Skin epidermis (tissue), 12 donors: ENCODE data around the gene LTBP1.
"Not testable (repeated sequence)": the region's sequence is repeated elsewhere in the genome, so short reads cannot be mapped to it uniquely, and the experiment has no call there.

Source experiments
- H3K27ac ChIP-seq, 21 experiments: fragments of 200-600 bp; sonication (generic) in 11 of 21; one replicate each; pipeline ENCODE4 v1.5.0; 2020; ENCODE audit warnings: mild to moderate bottlenecking in 3 of 21, inconsistent platforms in 2 of 21, moderate library complexity in 2 of 21
- H3K4me3 ChIP-seq, 7 experiments: fragments of 200-600 bp; sonication (generic) in 2 of 7; one replicate each; pipeline ENCODE4 v1.5.0; 2020; ENCODE audit warnings: inconsistent platforms in 2 of 7, mild to moderate bottlenecking in 2 of 7, moderate library complexity in 1 of 7

The LTBP1 gene

DNA sequence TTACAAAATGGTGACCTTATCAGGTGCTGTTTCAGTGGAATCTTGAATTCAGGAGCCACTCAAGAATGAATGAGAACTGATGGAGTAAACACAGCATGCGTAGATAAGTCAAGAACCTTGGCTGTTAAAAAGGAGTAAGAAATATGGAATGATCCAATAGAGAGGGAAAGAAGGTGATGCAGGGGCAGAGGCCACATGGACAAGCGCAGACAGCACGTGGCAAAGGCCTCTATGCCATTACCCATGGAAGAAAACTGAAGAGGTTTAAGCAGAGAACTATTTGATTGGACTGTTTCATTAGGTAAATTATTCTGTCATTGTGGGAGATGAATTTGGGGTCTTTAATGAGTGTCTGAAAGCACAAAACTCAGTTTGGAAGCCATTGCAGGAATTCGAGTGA lies 387.3 kb downstream of the LTBP1 start:
- Histone ChIP-seq H3K27ac (no peak overlapping the region), H3K4me3 (no peak overlapping the region)

DNA sequence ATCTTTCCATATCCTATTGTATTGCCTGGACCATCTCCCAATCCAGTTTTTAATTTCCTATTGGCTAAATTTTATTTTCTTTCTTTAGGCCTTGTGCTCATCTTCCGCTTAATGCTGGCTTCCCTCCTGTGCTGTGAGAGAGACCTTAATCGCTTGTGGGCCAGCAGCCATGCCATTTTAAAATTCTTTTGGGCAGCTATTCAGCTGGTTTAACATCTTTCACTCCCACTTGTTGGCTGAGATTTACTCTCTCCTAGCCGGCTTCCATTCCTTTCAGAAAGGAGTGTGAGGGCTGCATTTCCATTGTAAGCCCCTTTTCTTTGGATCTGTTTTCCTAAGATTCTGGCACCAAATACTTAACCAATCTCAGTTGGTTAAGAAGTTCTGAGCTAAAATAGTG lies 388.8 kb downstream of the LTBP1 start:
- Histone ChIP-seq H3K4me3 (no peak overlapping the region), H3K27ac (no peak overlapping the region)

DNA sequence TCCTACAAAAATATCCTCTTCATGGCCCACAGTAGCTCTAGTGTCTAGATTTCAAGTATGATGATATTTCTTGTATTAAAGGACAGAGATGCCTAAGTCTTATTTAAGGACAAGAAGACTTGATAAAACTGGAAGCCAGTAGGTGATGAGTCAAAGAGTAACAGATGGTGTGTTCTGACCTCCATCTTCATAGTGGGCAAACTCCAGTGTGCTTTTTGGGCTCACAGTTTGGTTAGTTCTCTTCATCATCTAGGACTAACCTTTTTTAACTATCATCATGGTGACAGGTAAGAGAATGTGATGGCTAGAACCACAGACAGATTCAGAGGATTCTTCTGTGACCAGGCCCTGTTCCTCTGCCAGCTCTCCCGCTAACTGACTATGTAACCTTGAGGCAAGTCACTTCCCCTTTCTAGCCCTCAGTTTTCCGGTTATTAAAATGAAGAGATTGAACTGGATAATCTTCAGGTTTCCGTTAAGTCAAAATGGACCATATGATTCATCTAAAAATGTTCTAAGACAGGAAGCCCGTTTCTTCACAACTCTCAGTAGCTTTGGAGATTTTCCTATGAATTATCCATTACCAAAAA lies 389.4 kb downstream of the LTBP1 start:
- Histone ChIP-seq H3K27ac (peak overlapping the region in 1 of 21 experiments; percentile 26), H3K4me3 (no peak overlapping the region)

DNA sequence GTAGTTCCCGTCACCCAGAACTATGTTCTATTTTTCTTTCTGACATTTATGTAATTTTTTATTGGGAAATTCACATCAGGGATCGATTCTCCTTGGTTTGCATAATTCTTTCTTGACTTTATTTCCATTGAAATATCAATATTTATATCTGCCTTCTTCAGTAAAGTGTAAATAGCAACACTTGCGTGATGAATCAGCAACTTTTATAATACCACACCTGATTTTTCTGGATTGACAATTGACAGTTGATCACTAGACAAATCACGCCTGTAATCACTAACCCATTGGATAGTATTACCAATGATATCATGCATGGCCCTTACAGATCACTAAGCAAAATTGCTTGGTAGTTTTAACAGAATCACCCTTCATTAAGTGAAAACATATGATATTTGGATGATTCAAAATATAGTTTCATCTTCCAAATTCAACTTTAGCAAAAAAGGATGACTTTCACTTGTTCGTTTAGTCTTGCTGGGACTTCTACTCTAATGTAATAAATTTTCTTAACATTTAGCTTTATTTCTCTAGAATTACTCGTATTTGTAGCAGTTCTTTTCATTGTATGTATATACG lies 390.7 kb downstream of the LTBP1 start:
- no peak overlapping the region for H3K4me3 ChIP-seq
- H3K27ac ChIP-seq, result no peak overlapping the region

DNA sequence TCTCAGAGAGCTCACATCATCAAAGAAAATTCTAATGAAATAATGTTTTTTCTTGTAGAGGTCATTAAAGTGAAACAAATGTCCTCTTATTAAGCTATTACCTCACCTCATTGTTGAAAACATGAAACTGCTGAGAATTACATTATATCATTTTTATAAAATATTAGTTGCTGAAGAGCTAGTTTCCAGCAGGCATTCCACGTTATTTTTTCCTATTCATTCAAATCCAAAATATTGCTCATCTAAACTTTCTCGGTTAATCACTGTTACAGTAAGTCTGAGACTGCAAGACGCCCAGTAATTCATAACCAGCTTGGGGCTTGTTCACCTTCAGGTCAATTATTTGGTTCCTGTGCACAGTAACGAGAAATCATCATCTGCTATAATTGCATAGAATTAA lies 391.2 kb downstream of the LTBP1 start:
- Histone ChIP-seq H3K27ac (no peak overlapping the region), H3K4me3 (no peak overlapping the region)

DNA sequence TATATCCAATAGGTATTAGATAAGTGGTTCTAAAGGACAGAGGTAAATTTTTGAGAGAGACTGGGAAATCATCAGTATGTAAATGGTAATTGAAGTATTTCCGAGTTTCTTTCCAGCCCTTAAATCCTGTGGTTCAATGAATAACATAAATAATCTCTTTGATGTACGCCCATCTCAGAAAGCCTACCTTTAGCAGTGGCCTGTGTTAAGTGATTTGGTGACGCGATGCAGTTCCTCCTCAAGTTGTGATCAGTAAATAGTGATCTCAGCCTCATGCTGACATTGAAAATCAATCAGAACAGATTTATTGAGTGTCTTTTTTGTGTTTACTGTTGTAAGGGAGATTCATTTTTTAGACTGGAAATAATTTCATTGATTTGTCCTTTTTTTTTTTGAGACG lies 392.5 kb downstream of the LTBP1 start:
- no peak overlapping the region for H3K4me3 ChIP-seq
- no peak overlapping the region for H3K27ac ChIP-seq

DNA sequence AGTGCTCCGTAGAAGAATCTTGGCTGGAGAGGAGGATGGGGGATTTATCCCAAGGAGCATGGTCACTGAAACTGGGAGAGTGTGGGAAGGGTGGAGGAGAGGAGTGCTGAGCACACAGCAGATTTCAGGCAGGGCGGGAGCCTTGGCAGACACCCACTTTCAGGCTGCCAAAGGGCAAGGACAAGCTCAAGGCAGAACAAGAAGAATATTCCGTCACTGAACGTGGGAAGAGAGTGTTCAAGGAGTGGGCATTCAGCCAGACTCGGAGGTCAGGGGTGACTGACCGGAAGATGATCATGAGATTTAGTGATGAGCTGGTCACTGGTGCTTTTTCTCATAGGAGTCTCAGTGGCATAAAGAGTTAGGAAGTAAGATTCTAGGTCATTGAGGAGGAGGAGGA lies 393.5 kb downstream of the LTBP1 start:
- H3K4me3 ChIP-seq, result no peak overlapping the region
- no peak overlapping the region for H3K27ac ChIP-seq

DNA sequence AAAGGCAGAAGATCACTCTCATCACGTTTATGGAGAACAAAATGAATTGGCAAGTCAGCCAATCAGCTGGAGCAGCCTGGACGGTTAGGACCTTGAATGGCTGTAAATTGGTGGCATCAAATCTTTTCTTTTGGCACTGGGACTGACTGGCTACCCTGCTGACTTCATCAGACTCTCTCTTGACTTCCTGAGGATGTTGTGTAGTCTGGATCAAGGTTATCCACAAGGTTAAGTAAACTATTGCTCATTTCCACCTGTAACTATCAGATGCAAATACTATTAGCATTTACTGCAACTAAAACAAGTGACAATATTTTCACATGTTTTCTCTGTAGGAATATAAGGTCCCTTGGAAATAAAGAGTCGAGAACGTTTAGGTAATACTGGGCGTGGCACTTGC lies 395.4 kb downstream of the LTBP1 start:
- Histone ChIP-seq H3K4me3 (no peak overlapping the region), H3K27ac (no peak overlapping the region)

DNA sequence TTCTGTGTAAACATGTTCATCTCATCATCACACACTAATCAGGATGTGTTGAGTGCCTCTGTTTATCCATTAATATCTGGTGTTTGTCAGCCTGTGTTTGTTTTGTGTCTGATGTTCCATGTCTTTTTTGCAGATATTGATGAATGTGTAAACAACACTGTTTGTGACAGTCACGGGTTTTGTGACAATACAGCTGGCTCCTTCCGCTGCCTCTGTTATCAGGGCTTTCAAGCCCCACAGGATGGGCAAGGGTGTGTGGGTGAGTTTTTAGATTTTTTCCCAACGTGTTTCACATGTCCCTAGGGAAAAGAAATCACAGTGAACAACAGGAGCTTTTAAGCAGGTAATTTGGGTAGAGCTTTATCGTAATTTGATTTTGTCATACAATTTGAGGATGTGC lies 396.0 kb downstream of the LTBP1 start:
- Histone ChIP-seq H3K4me3 (no peak overlapping the region), H3K27ac (no peak overlapping the region)

DNA sequence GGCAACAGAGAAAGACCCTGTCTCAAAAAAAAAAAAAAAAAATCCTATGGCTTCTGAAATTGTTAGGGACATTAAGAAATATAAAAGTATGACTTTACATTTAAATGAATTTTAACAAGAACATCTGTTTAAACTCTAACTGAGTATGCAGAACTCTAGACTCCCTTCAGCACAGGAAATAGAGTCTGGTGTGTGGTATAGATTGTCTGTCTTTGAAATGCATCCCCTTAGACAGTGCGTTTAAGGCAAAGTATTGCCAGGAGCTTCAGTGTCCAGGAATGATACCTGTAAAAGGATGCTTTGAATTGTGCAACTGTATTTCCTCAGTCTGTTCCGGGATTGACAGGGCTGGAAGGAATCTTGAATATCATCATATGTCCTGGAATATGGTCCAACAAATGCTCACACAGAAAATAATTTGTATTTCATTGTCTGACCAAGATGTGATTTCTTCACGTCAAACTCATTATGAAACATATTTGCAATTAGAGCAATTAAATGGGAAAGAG lies 396.7 kb downstream of the LTBP1 start:
- H3K27ac ChIP-seq, result no peak overlapping the region
- H3K4me3 ChIP-seq, result no peak overlapping the region

DNA sequence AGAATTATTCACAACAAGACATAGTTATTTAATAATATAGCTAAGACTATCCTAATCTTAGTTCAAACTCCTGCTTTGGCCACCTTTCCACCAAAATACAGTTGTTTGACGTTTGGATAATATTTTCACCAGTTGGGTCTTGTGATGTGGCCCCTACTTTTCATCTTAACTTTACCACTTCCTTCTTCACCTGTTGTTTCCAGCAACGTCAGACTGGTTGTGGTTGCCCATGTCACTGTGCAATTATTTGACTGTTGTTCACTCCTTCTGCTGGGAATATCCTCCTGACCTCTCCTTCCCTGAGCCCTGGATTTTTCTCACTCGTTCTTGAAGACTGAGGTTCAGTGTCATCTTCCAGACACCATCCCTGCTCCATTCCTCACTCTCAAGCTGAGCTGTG lies 397.5 kb downstream of the LTBP1 start:
- Histone ChIP-seq H3K4me3 (no peak overlapping the region), H3K27ac (no peak overlapping the region)

DNA sequence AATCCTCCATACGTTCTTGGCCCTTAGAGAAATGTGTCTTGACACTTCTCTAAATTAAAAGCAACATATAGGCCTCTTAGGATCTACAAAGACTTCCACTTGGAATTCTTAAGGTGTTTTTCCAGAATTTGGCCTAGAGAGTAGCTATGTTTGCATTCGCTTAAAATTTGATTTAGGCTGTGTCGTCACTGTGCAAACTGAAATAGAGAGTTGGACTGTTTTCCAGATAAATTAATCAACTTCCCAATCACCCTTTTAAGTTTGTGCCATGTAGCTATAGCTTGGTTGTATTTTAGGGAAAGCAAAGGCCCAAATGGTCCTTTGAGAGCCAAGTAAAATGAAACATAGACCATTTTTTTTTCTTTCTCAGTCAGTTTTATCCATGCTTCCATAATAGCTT lies 401.1 kb downstream of the LTBP1 start:
- Histone ChIP-seq H3K4me3 (no peak overlapping the region), H3K27ac (no peak overlapping the region)

DNA sequence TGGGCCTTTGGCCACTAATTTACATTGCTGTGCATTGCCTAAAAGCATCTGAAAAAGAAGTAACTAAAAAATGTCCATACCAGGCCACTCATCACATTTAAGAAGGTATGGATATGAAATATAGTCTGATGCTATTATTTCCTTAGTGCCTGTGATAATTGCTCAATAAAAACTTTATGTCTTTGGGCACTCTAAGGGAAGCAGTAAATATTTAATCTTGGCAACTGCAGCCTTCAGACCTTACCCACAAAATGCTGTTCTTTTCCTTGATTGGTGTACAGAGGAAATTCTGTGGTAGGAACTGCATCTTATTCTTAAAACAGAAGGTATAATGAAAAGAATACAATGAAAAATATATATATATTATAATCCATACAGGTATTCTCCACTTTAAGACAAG lies 403.9 kb downstream of the LTBP1 start:
- H3K27ac ChIP-seq, result no peak overlapping the region
- no peak overlapping the region for H3K4me3 ChIP-seq

DNA sequence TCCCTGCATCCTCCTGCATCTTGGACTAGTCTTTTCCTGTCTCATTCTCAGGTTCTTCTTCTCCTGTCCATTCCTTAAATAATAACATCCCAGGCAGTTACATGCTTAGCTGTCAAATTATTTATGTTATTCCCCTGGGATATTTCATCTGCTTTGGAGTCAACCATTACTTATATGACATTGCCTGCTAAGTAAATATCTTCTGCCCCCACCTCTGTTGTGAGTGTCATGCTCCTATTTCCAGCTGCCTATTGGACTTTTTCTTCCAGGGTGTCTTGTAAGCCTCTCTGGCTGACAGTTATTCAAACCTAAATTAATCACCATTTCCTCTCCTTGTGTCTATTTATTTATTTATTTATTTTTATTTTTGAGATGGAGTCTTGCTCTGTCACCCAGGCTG lies 405.0 kb downstream of the LTBP1 start:
- Histone ChIP-seq H3K4me3 (no peak overlapping the region), H3K27ac (no peak overlapping the region)

DNA sequence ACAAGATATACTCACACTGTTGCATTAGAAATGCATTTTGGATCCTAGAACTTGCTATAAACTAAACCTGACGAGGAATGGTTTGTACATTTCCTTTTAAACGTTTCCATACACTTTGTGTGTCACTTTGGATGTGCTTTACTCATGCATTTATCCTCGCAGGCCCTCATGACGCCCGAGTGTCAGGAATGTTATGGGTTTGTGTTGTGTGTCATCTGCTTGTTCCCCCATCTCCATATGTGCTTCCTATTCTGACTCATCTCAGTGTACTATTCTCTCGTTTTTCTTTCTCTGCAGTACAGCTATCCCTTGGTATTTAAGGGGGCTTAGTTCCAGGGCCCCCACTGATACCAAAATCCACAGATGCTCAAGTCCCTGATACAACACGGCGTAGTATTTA lies 408.2 kb downstream of the LTBP1 start:
- Histone ChIP-seq H3K4me3 (no peak overlapping the region), H3K27ac (peak overlapping the region in 2 of 21 experiments; percentile 12 to 55)

DNA sequence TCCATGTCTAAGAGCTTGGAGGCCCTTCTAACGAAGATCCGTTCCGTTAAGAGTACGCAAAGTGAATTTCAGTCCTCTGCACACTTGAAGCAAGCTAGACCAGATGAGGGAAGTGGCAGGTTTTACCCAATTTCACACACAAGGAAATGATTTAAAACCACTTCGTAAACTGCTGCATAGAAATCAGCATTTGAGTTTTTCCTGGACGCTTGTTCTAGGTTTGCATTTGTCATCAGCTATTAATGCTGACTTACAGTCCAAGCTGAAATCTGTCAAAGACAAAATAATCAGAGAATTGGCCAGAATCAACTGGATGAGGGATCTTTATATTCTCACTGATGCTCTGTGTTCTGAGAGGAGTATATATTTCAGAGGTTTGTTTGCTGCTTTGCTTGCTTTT lies 412.1 kb downstream of the LTBP1 start:
- Histone ChIP-seq H3K4me3 (no peak overlapping the region), H3K27ac (no peak overlapping the region)

DNA sequence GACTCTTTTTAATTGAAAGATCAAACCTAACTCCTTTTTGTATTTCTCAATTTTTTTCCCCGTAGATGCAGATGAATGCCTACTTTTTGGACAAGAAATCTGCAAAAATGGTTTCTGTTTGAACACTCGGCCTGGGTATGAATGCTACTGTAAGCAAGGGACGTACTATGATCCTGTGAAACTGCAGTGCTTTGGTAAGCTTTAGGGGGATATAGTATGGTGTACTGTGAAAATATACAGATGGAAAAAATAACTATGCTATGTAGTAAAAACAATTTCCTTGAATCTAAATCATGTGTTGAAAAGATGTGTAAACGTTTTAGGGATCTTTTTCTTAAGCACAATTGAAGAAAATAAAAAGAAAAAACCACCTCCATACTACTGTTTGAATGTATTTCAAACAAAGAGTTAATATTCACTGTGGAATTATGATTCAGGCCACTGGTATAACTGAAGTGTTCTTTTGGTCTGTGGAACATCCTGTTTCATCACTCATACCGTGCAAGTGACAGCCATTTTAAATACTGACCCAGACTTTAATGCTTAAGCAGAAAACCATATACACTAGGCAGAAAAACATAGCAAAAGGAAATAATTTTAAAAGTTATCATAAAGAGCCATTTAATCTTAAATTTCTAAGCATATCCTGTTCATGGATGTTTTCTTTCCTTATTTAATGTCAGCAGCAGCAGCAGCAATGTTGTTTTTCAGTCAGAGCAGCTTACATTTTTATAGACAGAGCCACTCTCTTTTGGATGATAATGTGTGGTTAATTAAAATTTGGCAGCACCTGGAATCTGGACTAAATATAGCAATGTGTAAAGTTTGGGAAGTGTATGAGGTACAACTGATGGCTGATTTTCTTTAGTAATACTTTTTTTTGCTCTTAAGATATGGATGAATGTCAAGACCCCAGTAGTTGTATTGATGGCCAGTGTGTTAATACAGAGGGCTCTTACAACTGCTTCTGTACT lies 416.9 kb downstream of the LTBP1 start:
- peak overlapping the region in 3 of 21 experiments; percentile 9 to 29 (median 16) for H3K27ac ChIP-seq
- H3K4me3 ChIP-seq, result no peak overlapping the region

DNA sequence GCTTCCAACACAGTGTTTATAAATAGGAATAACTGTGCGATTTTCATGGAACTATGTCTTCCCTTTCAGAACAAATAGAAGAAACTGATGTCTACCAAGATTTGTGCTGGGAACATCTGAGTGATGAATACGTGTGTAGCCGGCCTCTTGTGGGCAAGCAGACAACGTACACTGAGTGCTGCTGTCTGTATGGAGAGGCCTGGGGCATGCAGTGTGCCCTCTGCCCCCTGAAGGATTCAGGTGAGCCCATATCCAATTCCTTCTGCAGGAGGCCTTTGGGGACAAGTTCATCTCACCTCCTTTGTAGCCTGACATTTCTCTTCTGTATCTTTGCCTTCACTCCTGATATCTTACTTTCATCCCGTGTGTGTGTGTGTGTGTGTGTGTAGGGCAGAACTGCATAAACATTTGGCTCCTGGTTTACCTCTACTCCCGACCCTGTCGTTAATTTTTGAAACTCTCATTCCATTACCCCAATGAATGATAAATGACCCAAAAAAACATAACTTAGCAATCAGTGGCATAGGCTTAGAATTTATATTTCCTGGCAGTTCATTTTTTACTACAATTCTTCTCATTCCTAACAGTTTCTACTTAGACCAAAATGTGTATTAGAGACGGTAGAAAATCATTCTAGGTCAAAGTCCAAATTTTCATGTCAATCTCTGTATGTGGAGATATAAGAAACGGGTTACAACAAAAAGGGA lies 418.7 kb downstream of the LTBP1 start:
- no peak overlapping the region for H3K27ac ChIP-seq

DNA sequence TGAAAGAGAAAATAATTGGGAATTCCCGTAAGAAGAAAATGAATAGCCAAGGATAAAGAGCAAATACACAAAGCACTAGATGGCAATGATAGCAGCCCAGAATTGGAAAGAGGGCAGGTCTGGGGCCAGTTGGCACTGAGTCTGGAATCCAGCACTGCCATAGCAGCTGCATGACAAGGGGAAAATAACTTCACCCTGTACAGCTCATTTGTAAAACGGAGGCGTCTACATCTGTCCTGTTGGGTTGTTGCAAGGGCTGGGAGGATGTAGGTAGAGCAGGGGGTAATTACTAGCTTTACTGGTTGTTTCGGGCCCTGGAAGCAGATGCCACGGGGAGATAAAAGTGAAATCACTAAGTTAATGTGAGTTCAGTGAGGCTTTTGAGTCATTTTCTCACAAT lies 419.7 kb downstream of the LTBP1 start:
- Histone ChIP-seq H3K27ac (no peak overlapping the region), H3K4me3 (no peak overlapping the region)

More for the DNA sequence above, 418.7 kb downstream of the LTBP1 start:
- no peak overlapping the region for H3K4me3 ChIP-seq

DNA sequence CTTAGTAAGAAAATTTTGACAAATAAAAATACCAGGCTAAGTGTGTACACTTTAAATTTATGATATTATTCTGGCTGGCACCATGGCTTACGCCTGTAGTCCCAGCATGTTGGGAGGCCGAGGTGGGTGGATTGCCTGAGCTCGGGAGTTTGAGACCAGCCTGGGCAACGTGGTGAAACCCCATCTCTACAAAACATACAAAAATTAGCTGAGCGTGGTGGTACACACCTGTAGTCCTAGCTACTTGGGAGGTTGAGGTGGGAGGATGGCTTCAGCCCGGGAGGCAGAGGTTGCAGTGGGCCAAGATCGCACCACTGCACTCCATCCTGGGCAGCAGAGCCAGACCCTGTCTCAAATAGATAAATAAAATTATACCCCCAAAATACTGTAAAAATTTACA lies 421.8 kb downstream of the LTBP1 start:
- not testable (repeated sequence) for H3K27ac ChIP-seq, H3K4me3 ChIP-seq
